GM19452 (cell line): Measurements from ENCODE around the gene NTRK2.

Experiments used
- ATAC-seq: cut with Tn5 transposase; IDR thresholded peaks from one replicate; pipeline ENCODE4 v1.9.1; 2021; ENCODE audit not compliant: unreplicated experiment

Gene NTRK2

GRCh38 chr9:84778570-84778969 is 109.0 kb downstream of the NTRK2 start:
- no peak for ATAC-seq

- ATAC-seq, result no peak
Measured at GRCh38 chr9:84779883-84780282, 110.4 kb downstream of the NTRK2 start.

- ATAC-seq, result no peak
Measured at GRCh38 chr9:84780385-84780784, 110.9 kb downstream of the NTRK2 start.

GRCh38 chr9:84781458-84781857 is 111.9 kb downstream of the NTRK2 start:
- ATAC-seq, result no peak

- ATAC-seq, result no peak
Measured at GRCh38 chr9:84781931-84782866, 112.7 kb downstream of the NTRK2 start.

- ATAC-seq, result no peak
Measured at GRCh38 chr9:84785792-84786547, 116.4 kb downstream of the NTRK2 start.

- no peak for ATAC-seq
Measured at GRCh38 chr9:84788803-84789462, 119.4 kb downstream of the NTRK2 start.

GRCh38 chr9:84789463-84789830 is 119.9 kb downstream of the NTRK2 start:
- ATAC-seq, result no peak

GRCh38 chr9:84791643-84792042 is 122.1 kb downstream of the NTRK2 start:
- ATAC-seq, result no peak

GRCh38 chr9:84793251-84793650 is 123.7 kb downstream of the NTRK2 start:
- ATAC-seq, result no peak

GRCh38 chr9:84794981-84795637 is 125.6 kb downstream of the NTRK2 start:
- no peak for ATAC-seq

GRCh38 chr9:84796404-84796803 is 126.9 kb downstream of the NTRK2 start:
- ATAC-seq, result no peak

GRCh38 chr9:84799251-84799650 is 129.7 kb downstream of the NTRK2 start:
- ATAC-seq, result no peak

GRCh38 chr9:84804951-84805694 is 135.6 kb downstream of the NTRK2 start:
- ATAC-seq, result no peak

- ATAC-seq, result no peak
Measured at GRCh38 chr9:84807431-84807830, 137.9 kb downstream of the NTRK2 start.

GRCh38 chr9:84807870-84808390 is 138.4 kb downstream of the NTRK2 start:
- ATAC-seq, result no peak

GRCh38 chr9:84808416-84808815 is 138.9 kb downstream of the NTRK2 start:
- no peak for ATAC-seq

- ATAC-seq, result no peak
Measured at GRCh38 chr9:84811072-84811750, 141.7 kb downstream of the NTRK2 start.

GRCh38 chr9:84811751-84812074 is 142.2 kb downstream of the NTRK2 start:
- ATAC-seq, result no peak

GRCh38 chr9:84812355-84812754 is 142.8 kb downstream of the NTRK2 start:
- no peak for ATAC-seq
